PC-3 (cell line): ENCODE measurements around the gene S100A14. TPM values are rescaled to one million over a fixed set of nuclear protein-coding genes. Genes with fewer than 3 reads are reported as not detected.

Experiments
- ATAC-seq: fragments of 200-7000 bp; cut with Tn5 transposase; 2 replicates; pipeline ENCODE4 v1.9.1; 2020; ENCODE audit warnings: mild to moderate bottlenecking, moderate library complexity
- BruUV-seq: library from RNA; stranded (reverse); fragments of 400-500 nt; replicated peaks from 2 replicates; lab custom pipeline; 2021; lab: Mats Ljungman, UMichigan
- CTCF ChIA-PET: fragments of 300-600 bp; sonication (Branson Sonifier 250); formaldehyde crosslinking; loops from one replicate; lab custom pipeline; 2022; ENCODE audit warnings: antibody characterized with exemption; lab: Charles Lee
- POLR2A ChIA-PET: fragments of 300-600 bp; sonication (Branson Sonifier 250); formaldehyde crosslinking; loops from one replicate; lab custom pipeline; 2022; ENCODE audit warnings: antibody characterized with exemption; ENCODE audit not compliant: unreplicated experiment; lab: Charles Lee
- DNase-seq: peaks from one replicate; pipeline ENCODE4 v3.0.0-alpha.2; 2015
- H2AFZ ChIP-seq: fragments of 300-600 bp; sonication (generic); 2 replicates; pipeline ENCODE4 v1.6.0; 2016; ENCODE audit warnings: antibody characterized with exemption, low read length
- H3F3A ChIP-seq: fragments of 300-600 bp; sonication (generic); one replicate; pipeline ENCODE4 v1.6.0; 2017; ENCODE audit warnings: antibody characterized with exemption, low read length, control low read depth, mild to moderate bottlenecking; ENCODE audit not compliant: unreplicated experiment
- H3K27ac ChIP-seq: fragments of 300-600 bp; sonication (generic); 2 replicates; pipeline ENCODE4 v1.5.1; 2016; ENCODE audit warnings: mild to moderate bottlenecking, low read length
- H3K27me3 ChIP-seq: fragments of 300-600 bp; sonication (generic); 2 replicates; pipeline ENCODE4 v1.6.1; 2016; ENCODE audit warnings: low read length, mixed read lengths
- H3K36me3 ChIP-seq: fragments of 300-600 bp; sonication (generic); 2 replicates; pipeline ENCODE4 v1.6.1; 2016; ENCODE audit warnings: low read depth, mixed run types, low read length, mixed read lengths
- H3K4me1 ChIP-seq: fragments of 300-600 bp; sonication (generic); 2 replicates; pipeline ENCODE4 v1.5.1; 2016; ENCODE audit warnings: low read length; ENCODE audit not compliant: insufficient read depth
- H3K4me2 ChIP-seq: fragments of 300-600 bp; sonication (generic); 2 replicates; pipeline ENCODE4 v1.6.0; 2016; ENCODE audit warnings: low read length
- H3K4me3 ChIP-seq: fragments of 300-600 bp; sonication (generic); 2 replicates; pipeline ENCODE4 v1.5.1; 2016; ENCODE audit warnings: mild to moderate bottlenecking, low read length, mixed read lengths
- H3K79me2 ChIP-seq: fragments of 300-600 bp; sonication (generic); 2 replicates; pipeline ENCODE4 v1.6.1; 2017; ENCODE audit warnings: low read length, mixed read lengths
- H3K9ac ChIP-seq: fragments of 300-600 bp; sonication (generic); 2 replicates; pipeline ENCODE4 v1.6.0; 2016; ENCODE audit warnings: mild to moderate bottlenecking, low read length
- H3K9me2 ChIP-seq: fragments of 300-600 bp; sonication (generic); replicated peaks from 2 replicates; pipeline ENCODE4 v1.6.1; 2016; ENCODE audit warnings: mixed run types, low read length, mixed read lengths
- H3K9me3 ChIP-seq: fragments of 300-600 bp; sonication (generic); 2 replicates; pipeline ENCODE4 v1.6.1; 2016; ENCODE audit warnings: low read length, mixed read lengths
- H4K20me1 ChIP-seq: fragments of 300-600 bp; sonication (generic); 2 replicates; pipeline ENCODE4 v1.6.1; 2016; ENCODE audit warnings: low read length, mixed read lengths
- EZH2 ChIP-seq: fragments of 300-600 bp; sonication (generic); IDR thresholded peaks from one replicate; pipeline ENCODE4 v1.6.1; 2017; ENCODE audit warnings: antibody characterized with exemption, mild to moderate bottlenecking, low read length; ENCODE audit not compliant: unreplicated experiment
- EZH2phosphoT487 ChIP-seq: fragments of 300-600 bp; sonication (generic); IDR thresholded peaks from 2 replicates; pipeline ENCODE4 v1.6.1; 2018; ENCODE audit warnings: mild to moderate bottlenecking, antibody characterized with exemption, low read length, borderline replicate concordance
- intact Hi-C: fragments of 100-400 bp; cut with micrococcal nuclease; formaldehyde crosslinking; loops from 2 replicates; pipeline ENCODE4 v1.9.0; 2023
- total RNA-seq: library from RNA; depleted of rRNA; stranded (reverse); fragments of >200 nt; gene quantifications from 2 replicates; pipeline ENCODE4 v1.2.3, GENCODE V29; 2014
- TF ChIP-seq, protein P1 (sequence below): fragments of 300-600 bp; sonication (generic); conservative IDR thresholded peaks from 2 replicates; pipeline ENCODE4 v1.5.1; 2017; ENCODE audit warnings: antibody characterized with exemption, low read depth, mild to moderate bottlenecking, low read length

The S100A14 gene
- total RNA-seq, 1 experiment from 2014 or later: 462 TPM

- Histone ChIP-seq H3K4me3 (no peak overlapping the region), H3K27ac (no peak overlapping the region), H3K27me3 (no peaks in the 10 kb centered on the region), H3K36me3 (peaks cover 16% of the 10 kb centered on the region; the same call in 1 of the 2 replicates), H3K9me2 (no peaks in the 10 kb centered on the region), H3K79me2 (peaks cover 37% of the 10 kb centered on the region), H4K20me1 (no peaks in the 10 kb centered on the region), H2AFZ (no peak overlapping the region), H3F3A (no peaks in the 10 kb centered on the region), H3K9me3 (no peaks in the 10 kb centered on the region), H3K4me1 (peaks cover 41% of the 10 kb centered on the region), H3K4me2 (no peak overlapping the region), H3K9ac (no peak overlapping the region)
- POLR2A ChIA-PET: no interaction called here
- TF ChIP-seq, protein P1, sequence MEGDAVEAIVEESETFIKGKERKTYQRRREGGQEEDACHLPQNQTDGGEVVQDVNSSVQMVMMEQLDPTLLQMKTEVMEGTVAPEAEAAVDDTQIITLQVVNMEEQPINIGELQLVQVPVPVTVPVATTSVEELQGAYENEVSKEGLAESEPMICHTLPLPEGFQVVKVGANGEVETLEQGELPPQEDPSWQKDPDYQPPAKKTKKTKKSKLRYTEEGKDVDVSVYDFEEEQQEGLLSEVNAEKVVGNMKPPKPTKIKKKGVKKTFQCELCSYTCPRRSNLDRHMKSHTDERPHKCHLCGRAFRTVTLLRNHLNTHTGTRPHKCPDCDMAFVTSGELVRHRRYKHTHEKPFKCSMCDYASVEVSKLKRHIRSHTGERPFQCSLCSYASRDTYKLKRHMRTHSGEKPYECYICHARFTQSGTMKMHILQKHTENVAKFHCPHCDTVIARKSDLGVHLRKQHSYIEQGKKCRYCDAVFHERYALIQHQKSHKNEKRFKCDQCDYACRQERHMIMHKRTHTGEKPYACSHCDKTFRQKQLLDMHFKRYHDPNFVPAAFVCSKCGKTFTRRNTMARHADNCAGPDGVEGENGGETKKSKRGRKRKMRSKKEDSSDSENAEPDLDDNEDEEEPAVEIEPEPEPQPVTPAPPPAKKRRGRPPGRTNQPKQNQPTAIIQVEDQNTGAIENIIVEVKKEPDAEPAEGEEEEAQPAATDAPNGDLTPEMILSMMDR: no peak
- TF ChIP-seq EZH2phosphoT487: no peak
- no peak for TF ChIP-seq EZH2
- intact Hi-C loops: no loop called here
- no peak for ATAC-seq
- DNase-seq: no peak
- CTCF ChIA-PET: interaction anchor here (1.0 kb wide), 1 partner anchor 11 kb away, joined by 3 read pairs; no protein-coding TSS in a partner anchor
- BruUV-seq: no TSS peak
These were observed 12.7 kb upstream of the S100A14 start for GRCh38 chr1:153628638-153629342.

GRCh38 chr1:153627715-153628626 lies 11.8 kb upstream of the S100A14 start, which contains the start of gene S100A1:
S100A1 (plus strand) TSS chr1:153628434; CDS start chr1:153630522, 2,088 bp downstream.
- DNase-seq (no peak), ATAC-seq (peak; percentile 23)
- peaks cover 37% of the 10 kb centered on the region for H3K79me2 ChIP-seq
- H3K36me3 ChIP-seq: peaks cover 21% of the 10 kb centered on the region; the same call in 1 of the 2 replicates
- H3K9ac ChIP-seq: peak within 1 kb of the TSS; percentile 88
- peak within 1 kb of the TSS; percentile 84 for H3K4me3 ChIP-seq
- intact Hi-C loops: loop anchor here (2.0 kb wide), 1 partner anchor 15 kb away; the partner anchor contains the start of gene S100A16
- no peaks in the 10 kb centered on the region for H3K9me3 ChIP-seq
- H3K4me1 ChIP-seq: peaks cover 35% of the 10 kb centered on the region
- no peak for TF ChIP-seq EZH2
- H2AFZ ChIP-seq: peak within 1 kb of the TSS; percentile 51
- H3F3A ChIP-seq: no peaks in the 10 kb centered on the region
- ChIA-PET POLR2A (interaction anchor here (0.5 to 1.6 kb wide), 13 partner anchors 10 to 293 kb away, joined by 3 to 25 read pairs (median 5); partner anchors contain the start of genes ILF2, INTS3 and S100A16), CTCF (interaction anchor here (0.6 to 2.1 kb wide), 10 partner anchors 10 to 548 kb away, joined by 3 to 18 read pairs (median 5); partner anchors contain the start of gene S100A16)
- peak within 1 kb of the TSS; percentile 79 for H3K27ac ChIP-seq
- peak within 1 kb of the TSS; percentile 96 for H3K4me2 ChIP-seq
- H3K9me2 ChIP-seq: no peaks in the 10 kb centered on the region
- H3K27me3 ChIP-seq: no peaks in the 10 kb centered on the region
- H4K20me1 ChIP-seq: no peaks in the 10 kb centered on the region
- BruUV-seq: no TSS peak
